ENCODE data around the gene TRPM2.

TRPM2 gene

GRCh38 chr21:44489962-44490361 lies 136.5 kb downstream of the TRPM2 start:
- DNase-seq = no peak

GRCh38 chr21:44490405-44490804 lies 137.0 kb downstream of the TRPM2 start:
- DNase-seq = no peak

DNA sequence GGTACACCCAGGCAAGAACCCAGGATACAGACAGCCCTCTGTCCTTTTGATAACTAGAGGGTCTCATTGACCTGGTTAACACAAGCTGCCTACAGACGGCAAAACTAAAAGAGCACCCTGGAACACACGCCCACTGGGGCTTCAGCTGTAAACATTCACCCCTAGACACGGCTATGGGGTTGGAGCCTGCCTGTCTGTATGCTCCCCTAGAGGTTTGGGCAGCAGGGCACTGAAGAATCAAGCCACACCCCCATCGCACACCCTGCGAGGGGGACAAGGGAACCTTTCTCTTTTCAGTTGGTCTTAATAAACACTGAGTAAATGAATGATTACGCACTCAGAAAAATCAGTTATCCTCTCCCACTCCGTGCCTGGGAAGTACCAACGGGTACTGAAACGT lies 137.4 kb downstream of the TRPM2 start:
- no peak for DNase-seq
